Spleen (tissue), 7 donors: ENCODE data around the gene LIMK1.

Source experiments
- POLR2A ChIP-seq, 3 donors: fragments of 450-650 bp; IDR thresholded peaks; one replicate each; pipeline ENCODE4 v1.5.1; 2017; ENCODE audit warnings: antibody characterized with exemption in 3 of 3, mild to moderate bottlenecking in 1 of 3
- POLR2AphosphoS5 ChIP-seq, 3 donors: sonication (generic); formaldehyde crosslinking; IDR thresholded peaks; one replicate each; pipeline ENCODE4 v1.5.1; 2017; ENCODE audit warnings: antibody characterized with exemption in 3 of 3
- TF ChIP-seq, protein P1 (sequence below), 11 experiments: fragments of 200-600 bp in 7 of 11; fragments of 450-650 bp in 4 of 11; sonication (generic) in 4 of 11; IDR thresholded peaks in 8 of 11; conservative IDR thresholded peaks in 3 of 11; 1 replicate in 7 of 11; 2 replicates in 4 of 11; pipeline versions ENCODE4 v1.4.0 to v1.8.0; 2016 to 2021; ENCODE audit warnings: antibody characterized with exemption in 11 of 11, inconsistent platforms in 4 of 11, mild to moderate bottlenecking in 1 of 11
- donor health status: DM: no; HTN: no; CAD: no; lungs with moderate emphysema.
- donor health status: DM: no; HTN: no; CAD: no.
- donor health status: DM: no; HTN: no; CAD: no.

DNA sequence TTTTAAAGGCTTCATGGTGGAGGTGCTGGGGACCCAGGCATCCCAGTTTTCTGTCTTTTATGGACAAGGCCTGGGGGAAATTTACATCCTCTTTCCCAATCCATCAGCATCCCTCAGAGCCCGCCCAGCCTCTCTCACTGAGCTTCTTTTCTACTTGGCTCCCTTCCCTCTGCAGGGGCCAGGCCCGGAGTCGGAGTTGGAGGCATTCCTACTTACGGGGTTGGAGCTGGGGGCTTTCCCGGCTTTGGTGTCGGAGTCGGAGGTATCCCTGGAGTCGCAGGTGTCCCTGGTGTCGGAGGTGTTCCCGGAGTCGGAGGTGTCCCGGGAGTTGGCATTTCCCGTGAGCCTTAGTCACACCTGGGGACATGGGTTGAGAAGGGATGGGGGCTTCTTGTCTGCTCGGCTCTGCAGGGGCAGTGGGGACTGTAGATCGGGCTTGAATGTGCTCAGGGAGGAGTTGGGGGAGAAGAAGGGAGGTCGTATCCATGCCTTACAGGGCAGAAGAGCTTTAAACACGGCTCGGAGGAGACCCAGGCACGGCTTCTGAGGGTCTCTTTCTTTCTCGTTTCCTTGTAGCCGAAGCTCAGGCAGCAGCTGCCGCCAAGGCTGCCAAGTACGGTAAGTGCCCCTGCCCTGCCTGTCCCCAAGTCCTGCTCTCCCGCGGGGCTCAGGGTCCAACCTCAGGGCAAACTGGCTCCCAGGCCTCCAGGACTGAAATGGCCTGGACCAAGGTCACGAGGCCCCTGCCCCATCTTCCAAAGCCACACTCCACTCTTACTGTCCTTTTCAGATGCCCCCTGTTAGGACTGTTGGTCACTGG, 27.3 kb upstream of the LIMK1 start:
- no peak for TF ChIP-seq POLR2AphosphoS5 (IDR thresholded peaks at IDR 0.05)
- TF ChIP-seq, protein P1, sequence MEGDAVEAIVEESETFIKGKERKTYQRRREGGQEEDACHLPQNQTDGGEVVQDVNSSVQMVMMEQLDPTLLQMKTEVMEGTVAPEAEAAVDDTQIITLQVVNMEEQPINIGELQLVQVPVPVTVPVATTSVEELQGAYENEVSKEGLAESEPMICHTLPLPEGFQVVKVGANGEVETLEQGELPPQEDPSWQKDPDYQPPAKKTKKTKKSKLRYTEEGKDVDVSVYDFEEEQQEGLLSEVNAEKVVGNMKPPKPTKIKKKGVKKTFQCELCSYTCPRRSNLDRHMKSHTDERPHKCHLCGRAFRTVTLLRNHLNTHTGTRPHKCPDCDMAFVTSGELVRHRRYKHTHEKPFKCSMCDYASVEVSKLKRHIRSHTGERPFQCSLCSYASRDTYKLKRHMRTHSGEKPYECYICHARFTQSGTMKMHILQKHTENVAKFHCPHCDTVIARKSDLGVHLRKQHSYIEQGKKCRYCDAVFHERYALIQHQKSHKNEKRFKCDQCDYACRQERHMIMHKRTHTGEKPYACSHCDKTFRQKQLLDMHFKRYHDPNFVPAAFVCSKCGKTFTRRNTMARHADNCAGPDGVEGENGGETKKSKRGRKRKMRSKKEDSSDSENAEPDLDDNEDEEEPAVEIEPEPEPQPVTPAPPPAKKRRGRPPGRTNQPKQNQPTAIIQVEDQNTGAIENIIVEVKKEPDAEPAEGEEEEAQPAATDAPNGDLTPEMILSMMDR (IDR thresholded peaks at IDR 0.05 in 8 of 11, conservative IDR thresholded peaks at IDR 0.05 in 3 of 11): no peak
- no peak for TF ChIP-seq POLR2A (IDR thresholded peaks at IDR 0.05)
